SK-N-SH (cell line): Measurements from ENCODE around the gene CHST15.

Experiments
- EP300 ChIP-seq, 2 experiments: IDR thresholded peaks; 2 replicates each; pipeline versions ENCODE4 v1.4.0 to v1.6.1; 2012; ENCODE audit warnings: borderline replicate concordance in 1 of 2, low read depth in 1 of 2, low read length in 1 of 2
- EZH2phosphoT487 ChIP-seq: fragments of 200-600 bp; sonication (generic); IDR thresholded peaks from 2 replicates; pipeline ENCODE4 v1.6.1; 2017; ENCODE audit warnings: low read depth, mixed run types, mild to moderate bottlenecking, antibody characterized with exemption, moderate library complexity, borderline replicate concordance
- FOSL2 ChIP-seq: IDR thresholded peaks from 2 replicates; pipeline ENCODE4 v1.4.0; 2012; ENCODE audit warnings: low read depth, mild to moderate bottlenecking, moderate library complexity, borderline replicate concordance
- MAX ChIP-seq: IDR thresholded peaks from 2 replicates; pipeline ENCODE4 v1.4.0; 2012; ENCODE audit warnings: low read depth
- MXI1 ChIP-seq: IDR thresholded peaks from 2 replicates; pipeline ENCODE4 v1.6.1; 2012; ENCODE audit warnings: mild to moderate bottlenecking, low read depth, low read length, improper control_type of control experiment
- NRF1 ChIP-seq: IDR thresholded peaks from 2 replicates; pipeline ENCODE4 v1.6.1; 2012; ENCODE audit warnings: low read depth, mild to moderate bottlenecking, low read length
- POLR2AphosphoS5 ChIP-seq: IDR thresholded peaks from 2 replicates; pipeline ENCODE4 v1.6.1; 2012; ENCODE audit warnings: low read depth, low read length
- RCOR1 ChIP-seq: fragments of 150-350 bp; IDR thresholded peaks from 2 replicates; pipeline ENCODE4 v1.6.1; 2017; ENCODE audit warnings: antibody characterized with exemption, low read length
- REST ChIP-seq: IDR thresholded peaks from 2 replicates; pipeline ENCODE4 v1.6.1; 2012; ENCODE audit warnings: mild to moderate bottlenecking, low read depth, low read length, moderate library complexity
- RFX5 ChIP-seq: IDR thresholded peaks from 2 replicates; pipeline ENCODE4 v1.6.1; 2012; ENCODE audit warnings: mild to moderate bottlenecking, improper control_type of control experiment, low read length
- SMC3 ChIP-seq: IDR thresholded peaks from 2 replicates; pipeline ENCODE4 v1.6.1; 2012; ENCODE audit warnings: low read depth, low read length, improper control_type of control experiment
- YY1 ChIP-seq: IDR thresholded peaks from 2 replicates; pipeline ENCODE4 v1.4.0; 2012; ENCODE audit warnings: low read depth, mild to moderate bottlenecking
- TF ChIP-seq, protein P1 (sequence below): fragments of 200-600 bp; sonication (generic); IDR thresholded peaks from 2 replicates; pipeline ENCODE4 v1.6.1; 2017; ENCODE audit warnings: antibody characterized with exemption, mild to moderate bottlenecking, moderate library complexity

DNA sequence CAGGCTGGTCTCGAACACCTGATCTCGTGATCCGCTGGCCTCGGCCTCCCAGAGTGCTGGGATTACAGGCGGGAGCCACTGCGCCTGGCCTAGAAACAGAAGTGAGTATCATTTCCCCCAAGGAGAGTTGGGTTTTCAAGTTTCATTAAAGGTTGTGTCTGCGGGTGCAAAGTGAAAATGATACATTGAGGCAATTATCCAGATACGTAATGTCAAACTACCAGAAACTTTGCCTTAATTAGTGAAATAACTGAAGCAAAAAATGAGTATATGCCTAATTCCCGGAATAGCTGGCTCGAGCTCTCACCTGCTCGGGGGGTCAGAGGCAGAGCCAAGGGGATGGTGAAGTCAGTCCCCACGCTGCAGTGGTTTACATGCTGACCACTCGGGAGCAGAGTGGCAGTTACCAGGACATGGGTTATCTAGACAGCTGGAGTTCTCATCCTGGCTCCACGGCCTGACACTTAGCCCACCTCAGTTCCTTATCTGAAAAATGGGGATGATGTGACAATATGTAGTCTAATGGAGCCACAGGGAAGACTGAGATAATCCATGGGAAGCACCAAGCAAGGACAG is 25.5 kb downstream of the CHST15 start:
- TF ChIP-seq, protein P1, sequence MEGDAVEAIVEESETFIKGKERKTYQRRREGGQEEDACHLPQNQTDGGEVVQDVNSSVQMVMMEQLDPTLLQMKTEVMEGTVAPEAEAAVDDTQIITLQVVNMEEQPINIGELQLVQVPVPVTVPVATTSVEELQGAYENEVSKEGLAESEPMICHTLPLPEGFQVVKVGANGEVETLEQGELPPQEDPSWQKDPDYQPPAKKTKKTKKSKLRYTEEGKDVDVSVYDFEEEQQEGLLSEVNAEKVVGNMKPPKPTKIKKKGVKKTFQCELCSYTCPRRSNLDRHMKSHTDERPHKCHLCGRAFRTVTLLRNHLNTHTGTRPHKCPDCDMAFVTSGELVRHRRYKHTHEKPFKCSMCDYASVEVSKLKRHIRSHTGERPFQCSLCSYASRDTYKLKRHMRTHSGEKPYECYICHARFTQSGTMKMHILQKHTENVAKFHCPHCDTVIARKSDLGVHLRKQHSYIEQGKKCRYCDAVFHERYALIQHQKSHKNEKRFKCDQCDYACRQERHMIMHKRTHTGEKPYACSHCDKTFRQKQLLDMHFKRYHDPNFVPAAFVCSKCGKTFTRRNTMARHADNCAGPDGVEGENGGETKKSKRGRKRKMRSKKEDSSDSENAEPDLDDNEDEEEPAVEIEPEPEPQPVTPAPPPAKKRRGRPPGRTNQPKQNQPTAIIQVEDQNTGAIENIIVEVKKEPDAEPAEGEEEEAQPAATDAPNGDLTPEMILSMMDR, result no peak
- TF ChIP-seq SMC3 (no peak), MXI1 (no peak), MAX (no peak), REST (no peak), EZH2phosphoT487 (no peak), FOSL2 (no peak), RCOR1 (no peak), YY1 (no peak), NRF1 (no peak), POLR2AphosphoS5 (no peak), RFX5 (no peak), EP300 (IDR thresholded peaks at IDR 0.05; ENCODE audit: borderline replicate concordance in 1 of 2, low read depth in 1 of 2, low read length in 1 of 2) (no peak)
